ENCODE data around the gene MSI2.

Gene MSI2

GRCh38 chr17:57269598-57270255 is 13.4 kb downstream of the MSI2 start:
- no peaks in the 10 kb centered on the region for H3K9me2 ChIP-seq (replicated peaks; ENCODE audit: insufficient read depth, low read length)
- H3K36me3 ChIP-seq (ENCODE audit: low read length), result peaks cover 17% of the 10 kb centered on the region; the same call in 1 of the 2 replicates
- no peak overlapping the region for H3K9ac ChIP-seq (ENCODE audit: low read length)
- H3K4me2 ChIP-seq (ENCODE audit: low read depth, low read length, poor library complexity, severe bottlenecking), result no peak overlapping the region
- TF ChIP-seq, protein P1, sequence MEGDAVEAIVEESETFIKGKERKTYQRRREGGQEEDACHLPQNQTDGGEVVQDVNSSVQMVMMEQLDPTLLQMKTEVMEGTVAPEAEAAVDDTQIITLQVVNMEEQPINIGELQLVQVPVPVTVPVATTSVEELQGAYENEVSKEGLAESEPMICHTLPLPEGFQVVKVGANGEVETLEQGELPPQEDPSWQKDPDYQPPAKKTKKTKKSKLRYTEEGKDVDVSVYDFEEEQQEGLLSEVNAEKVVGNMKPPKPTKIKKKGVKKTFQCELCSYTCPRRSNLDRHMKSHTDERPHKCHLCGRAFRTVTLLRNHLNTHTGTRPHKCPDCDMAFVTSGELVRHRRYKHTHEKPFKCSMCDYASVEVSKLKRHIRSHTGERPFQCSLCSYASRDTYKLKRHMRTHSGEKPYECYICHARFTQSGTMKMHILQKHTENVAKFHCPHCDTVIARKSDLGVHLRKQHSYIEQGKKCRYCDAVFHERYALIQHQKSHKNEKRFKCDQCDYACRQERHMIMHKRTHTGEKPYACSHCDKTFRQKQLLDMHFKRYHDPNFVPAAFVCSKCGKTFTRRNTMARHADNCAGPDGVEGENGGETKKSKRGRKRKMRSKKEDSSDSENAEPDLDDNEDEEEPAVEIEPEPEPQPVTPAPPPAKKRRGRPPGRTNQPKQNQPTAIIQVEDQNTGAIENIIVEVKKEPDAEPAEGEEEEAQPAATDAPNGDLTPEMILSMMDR (IDR thresholded peaks at IDR 0.05; ENCODE audit: insufficient read depth, low read length, poor library complexity, severe bottlenecking), result no peak
- TF ChIP-seq EZH2phosphoT487 (conservative IDR thresholded peaks at IDR 0.05; ENCODE audit: low read length), result no peak
- peaks cover 86% of the 10 kb centered on the region for H3K79me2 ChIP-seq (ENCODE audit: insufficient read depth, low read length)
- H3K4me3 ChIP-seq (ENCODE audit: insufficient read depth, low read length, poor library complexity, severe bottlenecking), result no peak overlapping the region
- no peak overlapping the region for H3K27ac ChIP-seq (ENCODE audit: low read depth, low read length)
- H2AFZ ChIP-seq (ENCODE audit: low read depth, low read length, severe bottlenecking), result no peak overlapping the region
- no peaks in the 10 kb centered on the region; the same call in 1 of the 2 replicates for H4K20me1 ChIP-seq (ENCODE audit: low read depth, low read length)
- no peaks in the 10 kb centered on the region for H3F3A ChIP-seq (ENCODE audit: insufficient read depth)
- no peaks in the 10 kb centered on the region for H3K27me3 ChIP-seq (ENCODE audit: low read length)
- H3K9me3 ChIP-seq (ENCODE audit: insufficient read depth, low read length), result no peaks in the 10 kb centered on the region

- Histone ChIP-seq H3K4me3 (ENCODE audit: insufficient read depth, low read length, poor library complexity, severe bottlenecking) (no peak overlapping the region), H3K27me3 (ENCODE audit: low read length) (no peaks in the 10 kb centered on the region), H3F3A (ENCODE audit: insufficient read depth) (no peaks in the 10 kb centered on the region), H3K79me2 (ENCODE audit: insufficient read depth, low read length) (peaks cover 84% of the 10 kb centered on the region), H3K9me2 (replicated peaks; ENCODE audit: insufficient read depth, low read length) (no peaks in the 10 kb centered on the region), H3K4me2 (ENCODE audit: low read depth, low read length, poor library complexity, severe bottlenecking) (no peak overlapping the region), H3K9me3 (ENCODE audit: insufficient read depth, low read length) (no peaks in the 10 kb centered on the region), H2AFZ (ENCODE audit: low read depth, low read length, severe bottlenecking) (no peak overlapping the region), H3K36me3 (ENCODE audit: low read length) (peaks cover 11% of the 10 kb centered on the region; the same call in 1 of the 2 replicates), H3K9ac (ENCODE audit: low read length) (no peak overlapping the region), H4K20me1 (ENCODE audit: low read depth, low read length) (no peaks in the 10 kb centered on the region; the same call in 1 of the 2 replicates), H3K27ac (ENCODE audit: low read depth, low read length) (no peak overlapping the region)
- TF ChIP-seq EZH2phosphoT487 (conservative IDR thresholded peaks at IDR 0.05; ENCODE audit: low read length), result no peak
- TF ChIP-seq, protein P1 (IDR thresholded peaks at IDR 0.05; ENCODE audit: insufficient read depth, low read length, poor library complexity, severe bottlenecking), result no peak
Measured at GRCh38 chr17:57270801-57271245, 14.5 kb downstream of the MSI2 start.

DNA sequence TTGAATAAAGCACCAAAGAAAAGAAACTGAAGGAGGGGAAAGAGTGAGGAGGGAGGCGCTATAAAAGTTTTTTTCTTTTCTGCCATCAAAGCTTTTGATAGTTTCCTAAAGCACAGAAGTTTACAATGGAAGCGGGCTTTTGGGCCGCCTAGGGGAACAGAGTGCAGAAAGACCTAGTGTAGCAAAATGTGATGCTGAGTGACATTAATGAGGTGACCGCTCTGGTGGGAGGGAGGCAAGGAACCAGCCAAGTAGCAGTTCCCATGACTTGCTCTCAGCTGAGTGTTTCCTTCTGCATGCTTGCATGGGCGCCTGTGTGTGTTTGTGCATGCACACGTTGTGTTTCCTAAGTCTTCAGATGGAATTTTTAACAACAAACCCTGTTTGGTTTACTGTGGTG is 15.5 kb downstream of the MSI2 start:
- no peaks in the 10 kb centered on the region; the same call in 1 of the 2 replicates for H4K20me1 ChIP-seq (ENCODE audit: low read depth, low read length)
- H3K79me2 ChIP-seq (ENCODE audit: insufficient read depth, low read length), result peaks cover 82% of the 10 kb centered on the region
- no peak overlapping the region for H3K4me3 ChIP-seq (ENCODE audit: insufficient read depth, low read length, poor library complexity, severe bottlenecking)
- H3K27me3 ChIP-seq (ENCODE audit: low read length), result no peaks in the 10 kb centered on the region
- H3K36me3 ChIP-seq (ENCODE audit: low read length), result peaks cover 11% of the 10 kb centered on the region; the same call in 1 of the 2 replicates
- H3K9ac ChIP-seq (ENCODE audit: low read length), result no peak overlapping the region
- no peak for TF ChIP-seq EZH2phosphoT487 (conservative IDR thresholded peaks at IDR 0.05; ENCODE audit: low read length)
- TF ChIP-seq, protein P1 (IDR thresholded peaks at IDR 0.05; ENCODE audit: insufficient read depth, low read length, poor library complexity, severe bottlenecking), result no peak
- H3K4me2 ChIP-seq (ENCODE audit: low read depth, low read length, poor library complexity, severe bottlenecking), result no peak overlapping the region
- H3K9me2 ChIP-seq (replicated peaks; ENCODE audit: insufficient read depth, low read length), result no peaks in the 10 kb centered on the region
- no peaks in the 10 kb centered on the region for H3K9me3 ChIP-seq (ENCODE audit: insufficient read depth, low read length)
- no peaks in the 10 kb centered on the region for H3F3A ChIP-seq (ENCODE audit: insufficient read depth)
- H2AFZ ChIP-seq (ENCODE audit: low read depth, low read length, severe bottlenecking), result no peak overlapping the region
- no peak overlapping the region for H3K27ac ChIP-seq (ENCODE audit: low read depth, low read length)

Measured in SU-DHL-6 (cell line).